ELR (cell line): ENCODE results near the gene ANKRD13B.

Source experiments
- DNase-seq: peaks from one replicate; pipeline ENCODE4 v3.0.0-alpha.2; 2015; ENCODE audit warnings: low read depth

ANKRD13B gene

DNA sequence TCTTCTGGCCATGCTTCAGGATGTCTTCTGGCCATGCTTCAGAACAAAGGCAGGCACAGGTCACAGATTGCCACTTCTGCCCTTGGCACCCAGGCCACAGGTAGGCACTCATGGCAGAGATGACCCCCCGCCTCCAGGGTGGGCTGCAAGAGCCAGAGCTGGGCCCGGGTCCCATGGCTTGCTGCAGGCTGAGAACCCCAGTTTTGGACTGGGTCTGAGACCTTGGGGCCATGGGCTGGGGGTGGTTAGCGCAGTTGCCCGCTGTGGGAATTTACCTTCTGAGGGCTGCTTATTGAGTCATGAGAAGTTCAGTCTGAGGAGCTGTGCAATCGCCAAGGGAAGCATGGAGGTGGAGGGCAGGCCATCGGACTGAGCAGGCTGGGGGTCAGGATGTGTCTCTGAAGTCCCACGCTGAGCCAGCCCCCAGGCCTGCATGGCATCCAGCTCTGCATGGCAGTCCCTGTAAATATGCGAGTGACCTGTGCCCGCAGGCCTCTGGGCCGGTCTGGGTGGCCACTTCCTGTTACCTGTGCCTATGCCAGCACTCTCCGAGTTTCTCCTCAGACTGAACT is 1.7 kb downstream of the ANKRD13B start:
- no peak for DNase-seq

- no peak for DNase-seq
These were observed 2.4 kb downstream of the ANKRD13B start for GRCh38 chr17:29595107-29595942.

GRCh38 chr17:29595943-29596774 is 3.2 kb downstream of the ANKRD13B start:
- DNase-seq, result no peak

GRCh38 chr17:29596811-29597210 is 3.9 kb downstream of the ANKRD13B start:
- DNase-seq, result no peak

- DNase-seq, result no peak
These were observed 4.6 kb downstream of the ANKRD13B start for GRCh38 chr17:29597361-29598172.

DNA sequence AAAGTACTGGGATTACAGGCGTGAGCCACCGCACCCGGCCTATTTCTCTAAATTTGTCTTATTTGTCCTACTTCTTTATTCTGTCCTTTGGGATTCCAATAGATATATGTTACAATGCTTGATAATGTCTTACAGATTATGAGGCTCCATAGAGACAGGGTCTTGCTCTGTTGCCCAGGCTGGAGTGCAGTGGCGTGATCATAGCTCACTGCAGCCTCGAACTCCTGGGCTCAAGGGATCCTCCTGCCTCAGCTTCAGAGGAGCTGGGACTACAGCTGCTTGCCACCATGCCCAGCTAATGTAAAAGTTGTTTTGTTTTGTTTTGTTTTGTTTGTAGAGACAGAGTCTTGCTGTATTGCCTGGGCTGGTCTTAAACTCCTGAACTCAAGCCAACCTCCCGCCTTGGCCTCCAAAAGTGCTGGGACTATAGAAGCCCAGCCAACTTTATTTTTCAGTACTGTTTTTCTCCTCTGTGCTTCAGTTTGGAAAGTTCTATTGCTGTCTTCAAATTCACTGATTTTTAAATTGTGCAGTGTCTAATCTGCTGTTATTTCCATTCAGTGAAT is 10.3 kb downstream of the ANKRD13B start:
- no peak for DNase-seq

GRCh38 chr17:29607557-29608195 is 14.7 kb downstream of the ANKRD13B start:
- no peak for DNase-seq

- no peak for DNase-seq
These were observed 16.1 kb downstream of the ANKRD13B start for GRCh38 chr17:29608986-29609385.

DNA sequence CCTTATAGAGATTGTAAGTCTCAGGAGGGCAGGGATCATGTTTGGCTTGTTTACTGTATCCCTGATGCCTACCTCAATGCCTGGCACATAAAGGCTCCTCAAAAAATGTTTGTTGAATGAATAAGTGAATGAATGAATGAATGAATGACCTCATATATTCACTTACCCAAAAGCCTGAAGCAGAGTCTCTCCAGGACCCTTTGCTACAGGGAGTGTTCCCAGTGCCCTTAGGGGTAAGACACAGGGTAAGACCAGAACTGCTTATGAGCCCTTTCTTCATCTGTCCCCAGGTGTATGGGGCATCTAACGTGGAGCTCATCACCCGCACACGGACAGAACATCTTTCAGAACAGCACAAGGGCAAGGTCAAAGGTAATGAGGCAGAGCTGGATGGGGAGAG is 17.5 kb downstream of the ANKRD13B start:
- DNase-seq, result no peak

- DNase-seq, result no peak
These were observed 18.6 kb downstream of the ANKRD13B start for GRCh38 chr17:29611351-29612093.

GRCh38 chr17:29612094-29612403 is 19.1 kb downstream of the ANKRD13B start:
- DNase-seq, result no peak

- DNase-seq, result no peak
These were observed 19.7 kb downstream of the ANKRD13B start for GRCh38 chr17:29612404-29613280.

- peak; percentile 65 for DNase-seq
These were observed 20.5 kb downstream of the ANKRD13B start for GRCh38 chr17:29613352-29613837.

GRCh38 chr17:29613856-29614255 is 20.9 kb downstream of the ANKRD13B start:
- no peak for DNase-seq

DNA sequence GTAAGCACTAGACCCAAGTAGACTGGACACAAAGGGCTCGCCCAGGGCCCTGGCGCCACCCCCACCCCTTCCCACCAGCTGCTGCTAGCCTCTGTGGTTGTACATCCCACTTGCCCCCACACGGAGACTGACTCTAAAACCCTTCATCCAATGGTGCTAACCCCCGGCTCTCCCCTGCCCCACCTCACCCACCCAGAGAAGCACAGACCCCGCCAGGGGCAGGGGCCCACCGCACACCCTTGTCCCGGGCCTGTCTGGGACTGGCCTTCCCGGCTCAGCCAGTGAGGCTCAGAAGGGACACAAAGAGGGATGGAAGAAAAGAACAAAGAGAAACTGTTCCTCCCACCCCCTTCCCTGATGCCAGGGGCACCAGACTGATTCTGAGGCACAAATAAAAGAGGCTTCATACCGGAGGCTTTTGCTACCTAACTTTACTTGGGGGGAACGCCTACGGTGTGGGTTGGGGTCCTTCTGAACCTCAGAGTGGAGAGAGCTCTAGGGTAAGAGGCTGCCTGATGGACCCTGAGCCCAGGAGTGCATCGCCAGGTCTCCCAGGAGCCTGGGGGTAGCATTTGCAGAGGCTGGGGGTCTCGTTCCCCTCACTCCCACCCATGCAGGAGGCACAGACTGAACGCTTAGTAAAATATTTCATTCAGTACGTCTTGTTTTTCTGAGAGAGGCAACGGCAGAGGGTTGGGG is 21.6 kb downstream of the ANKRD13B start:
- no peak for DNase-seq

- DNase-seq, result peak; percentile 35
These were observed 22.1 kb downstream of the ANKRD13B start for GRCh38 chr17:29615048-29615385.

DNA sequence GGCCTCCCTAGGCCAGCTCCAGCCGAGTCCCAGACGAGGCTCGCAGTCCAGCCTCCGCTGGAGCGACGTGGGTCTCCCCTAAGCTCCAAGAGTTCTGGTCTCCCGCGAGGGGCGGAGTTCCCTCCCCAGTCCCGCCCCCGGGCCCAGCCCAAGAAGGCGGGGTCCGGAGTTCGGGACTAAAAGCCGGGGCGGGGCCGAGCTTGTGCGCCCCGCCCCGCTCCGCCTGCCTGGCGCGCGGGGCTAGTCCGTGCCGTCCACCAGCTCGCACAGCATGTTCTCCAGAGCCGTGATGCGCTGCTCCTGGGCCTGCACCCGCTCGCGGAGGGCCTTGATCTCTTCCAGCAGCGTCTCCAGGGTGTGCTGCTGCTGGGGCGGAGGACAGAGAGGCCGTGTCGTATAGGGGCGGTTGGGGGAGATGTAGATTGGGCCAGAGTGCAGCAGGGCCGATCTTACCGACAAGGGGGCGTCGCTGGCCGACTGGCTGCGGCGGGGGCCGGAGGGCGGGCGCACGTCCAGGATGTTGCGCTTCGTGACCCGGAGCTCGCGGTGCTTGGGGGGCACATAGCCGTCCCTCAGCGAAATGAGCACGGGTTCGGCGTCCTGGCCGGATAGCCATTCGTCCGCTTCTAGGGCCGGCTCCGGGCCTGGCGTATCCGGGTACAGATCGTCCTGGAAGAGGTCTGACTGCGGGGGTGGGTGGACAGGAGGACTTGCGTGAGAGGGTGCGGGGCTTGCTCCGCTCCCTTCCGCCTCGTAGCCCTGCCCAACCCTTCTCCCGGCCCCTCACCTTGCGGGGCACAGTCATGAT is 22.8 kb downstream of the ANKRD13B start:
- peak; percentile 84 for DNase-seq
